Measurements from ENCODE around the gene PCBP2. TPM values are rescaled to one million over a fixed set of nuclear protein-coding genes. Genes with fewer than 3 reads are reported as not detected.

PCBP2 gene
- total RNA-seq, 4 donors from 2014 or later, result 259 to 375 (median 354) TPM

DNA sequence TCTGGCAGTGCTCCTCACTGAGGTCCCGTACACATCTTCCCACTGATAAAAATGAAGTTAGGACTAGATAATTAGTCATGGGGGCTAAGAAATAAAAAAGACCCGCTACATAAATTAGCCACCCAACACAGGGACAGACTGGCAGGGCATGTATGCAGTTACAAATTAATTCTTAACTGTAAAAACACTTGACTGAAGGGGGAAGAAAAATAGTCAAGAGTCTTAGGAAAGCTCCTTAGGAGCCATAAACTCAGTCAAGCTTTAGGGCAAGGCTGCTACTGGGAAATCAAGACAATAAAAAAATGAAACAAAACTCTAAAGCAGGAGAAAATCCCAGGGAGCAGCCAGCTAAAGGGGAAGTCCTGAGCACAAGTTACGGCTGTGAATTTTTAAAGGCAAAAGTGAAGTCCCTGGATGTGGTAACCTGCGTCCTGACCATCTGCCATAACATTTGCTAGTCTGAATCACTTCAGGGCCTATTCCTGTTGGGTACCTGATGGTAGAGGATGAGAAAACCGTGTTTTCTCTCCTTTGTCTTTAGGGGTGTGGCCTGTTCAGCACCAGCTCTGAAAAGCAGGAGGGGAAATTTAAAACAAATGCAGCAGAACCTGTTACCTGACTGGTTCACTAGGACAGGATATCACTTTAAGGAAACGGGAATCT lies 62.9 kb downstream of the PCBP2 start:
- no peaks in the 10 kb centered on the region for H3K4me1 ChIP-seq
- H3K27me3 ChIP-seq, result no peaks in the 10 kb centered on the region
- ATAC-seq, result no peak
- H3K9me3 ChIP-seq, result no peaks in the 10 kb centered on the region
- no peak overlapping the region for H3K27ac ChIP-seq
- H3K36me3 ChIP-seq, result peaks cover 5 to 100% of the 10 kb centered on the region in 2 donors
- TF ChIP-seq EP300 (IDR thresholded peaks at IDR 0.05) (no peak), CTCF (IDR thresholded peaks at IDR 0.05) (no peak), POLR2A (IDR thresholded peaks at IDR 0.05) (no peak), POLR2AphosphoS5 (IDR thresholded peaks at IDR 0.05) (no peak)
- 48 to 75% methylated on average over 2 to 6 of the region's 6 CpGs for WGBS, 2 donors (ENCODE audit: low coverage in 1 of 2)
- H3K4me3 ChIP-seq, result no peak overlapping the region

DNA sequence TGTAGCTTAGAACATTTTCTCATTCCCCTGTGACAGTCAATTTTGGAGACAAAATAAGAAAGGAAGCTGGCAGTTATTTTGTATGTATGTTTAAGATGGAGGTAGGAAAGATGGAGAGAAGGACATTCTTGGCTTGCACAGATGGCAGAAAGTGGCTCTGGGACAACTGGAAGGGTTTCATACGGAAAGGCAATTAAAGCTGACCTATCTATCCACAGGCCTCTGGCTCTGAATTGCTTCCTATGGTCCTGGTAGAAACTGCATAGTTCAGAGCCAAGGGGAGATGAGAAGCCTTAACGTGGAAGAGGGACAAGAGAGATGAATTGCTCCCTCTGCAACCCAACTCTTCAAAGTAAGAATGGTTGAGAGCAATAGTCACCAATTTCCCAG lies 63.4 kb downstream of the PCBP2 start:
- WGBS, 2 donors (ENCODE audit: low coverage in 1 of 2), result 47 to 54% methylated on average over 2 of the region's 2 CpGs
- no peaks in the 10 kb centered on the region for H3K9me3 ChIP-seq
- H3K4me3 ChIP-seq, result no peak overlapping the region
- TF ChIP-seq EP300 (IDR thresholded peaks at IDR 0.05), result no peak
- TF ChIP-seq POLR2A (IDR thresholded peaks at IDR 0.05), result no peak
- TF ChIP-seq POLR2AphosphoS5 (IDR thresholded peaks at IDR 0.05), result no peak
- no peak for TF ChIP-seq CTCF (IDR thresholded peaks at IDR 0.05)
- no peak for ATAC-seq
- H3K27ac ChIP-seq, result no peak overlapping the region
- no peaks in the 10 kb centered on the region for H3K4me1 ChIP-seq
- H3K36me3 ChIP-seq, result peaks cover 5 to 100% of the 10 kb centered on the region in 2 donors
- no peaks in the 10 kb centered on the region for H3K27me3 ChIP-seq

GRCh38 chr12:53516758-53517455 lies 65.0 kb downstream of the PCBP2 start:
- TF ChIP-seq EP300 (IDR thresholded peaks at IDR 0.05) (no peak), CTCF (IDR thresholded peaks at IDR 0.05) (no peak), POLR2AphosphoS5 (IDR thresholded peaks at IDR 0.05) (no peak), POLR2A (IDR thresholded peaks at IDR 0.05) (no peak)
- Histone ChIP-seq H3K4me1 (no peaks in the 10 kb centered on the region), H3K36me3 (peaks cover 5 to 100% of the 10 kb centered on the region in 2 donors), H3K9me3 (no peaks in the 10 kb centered on the region), H3K4me3 (no peak overlapping the region), H3K27me3 (no peaks in the 10 kb centered on the region), H3K27ac (no peak overlapping the region)
- no peak for ATAC-seq
- WGBS, 2 donors (ENCODE audit: low coverage in 1 of 2), result 73 to 75% methylated on average over 8 to 11 of the region's 13 CpGs

GRCh38 chr12:53518381-53518780 lies 66.5 kb downstream of the PCBP2 start:
- Histone ChIP-seq H3K36me3 (peaks cover 5 to 100% of the 10 kb centered on the region in 2 donors), H3K27me3 (no peaks in the 10 kb centered on the region), H3K4me3 (no peak overlapping the region), H3K4me1 (no peaks in the 10 kb centered on the region), H3K27ac (no peak overlapping the region), H3K9me3 (no peaks in the 10 kb centered on the region)
- WGBS, 2 donors (ENCODE audit: low coverage in 1 of 2), result 26 to 32% methylated on average over 2 to 3 of the region's 5 CpGs
- TF ChIP-seq POLR2A (IDR thresholded peaks at IDR 0.05) (no peak), POLR2AphosphoS5 (IDR thresholded peaks at IDR 0.05) (no peak), EP300 (IDR thresholded peaks at IDR 0.05) (no peak)
- ATAC-seq, result no peak

- Histone ChIP-seq H3K4me3 (no peak overlapping the region), H3K36me3 (peaks cover 0 to 100% of the 10 kb centered on the region in 2 donors), H3K27me3 (no peaks in the 10 kb centered on the region), H3K27ac (no peak overlapping the region), H3K9me3 (no peaks in the 10 kb centered on the region), H3K4me1 (no peaks in the 10 kb centered on the region)
- ATAC-seq, result no peak
- no peak for TF ChIP-seq CTCF (IDR thresholded peaks at IDR 0.05)
- no peak for TF ChIP-seq POLR2AphosphoS5 (IDR thresholded peaks at IDR 0.05)
- TF ChIP-seq POLR2A (IDR thresholded peaks at IDR 0.05), result no peak
- no peak for TF ChIP-seq EP300 (IDR thresholded peaks at IDR 0.05)
- 88 to 100% methylated on average over 2 to 3 of the region's 3 CpGs for WGBS, 2 donors (ENCODE audit: low coverage in 1 of 2)
Measured at GRCh38 chr12:53523131-53523530, 71.2 kb downstream of the PCBP2 start.

Data from gastroesophageal sphincter (tissue), 4 donors.